Stimulated activated naive CD8-positive, alpha-beta T cell treated with anti-CD3 and anti-CD28 coated beads, Interleukin-15, amount 100 ng/mL, for 72 hours (primary cell): ENCODE data around the gene CIP2A.

Experiments used
- ATAC-seq: fragments of 150-1000 bp; cut with Tn5 transposase; 2 replicates; pipeline ENCODE4 v1.10.0; 2021; ENCODE audit warnings: mild to moderate bottlenecking, moderate library complexity
- DNase-seq, 2 donors: peaks; one replicate each; pipeline ENCODE4 v3.0.0; 2021 to 2022
- H3K27ac Mint-ChIP-seq, 2 donors: one replicate each; pipeline ENCODE4 v1.8.0; 2022; ENCODE audit warnings: mild to moderate bottlenecking in 2 of 2, mixed read lengths in 2 of 2, moderate library complexity in 2 of 2
- H3K27me3 Mint-ChIP-seq: one replicate; pipeline ENCODE4 v1.8.0; 2022; ENCODE audit warnings: mixed read lengths
- H3K4me1 Mint-ChIP-seq: one replicate; pipeline ENCODE4 v1.8.0; 2022; ENCODE audit warnings: mild to moderate bottlenecking, mixed read lengths
- H3K4me3 Mint-ChIP-seq, 2 donors: one replicate each; pipeline ENCODE4 v1.8.0; 2022; ENCODE audit warnings: mild to moderate bottlenecking in 2 of 2, mixed read lengths in 2 of 2, moderate library complexity in 1 of 2
- H3K9me3 Mint-ChIP-seq, 2 donors: one replicate each; pipeline ENCODE4 v1.8.0; 2022; ENCODE audit warnings: mixed read lengths in 2 of 2

The CIP2A gene

GRCh38 chr3:108507902-108508301 is 81.3 kb downstream of the CIP2A start:
- H3K27me3 Mint-ChIP-seq = no peaks in the 10 kb centered on the region
- ATAC-seq (no peak), DNase-seq (no peak)
- no peak overlapping the region for H3K27ac Mint-ChIP-seq
- H3K9me3 Mint-ChIP-seq = no peaks in the 10 kb centered on the region
- H3K4me3 Mint-ChIP-seq = no peak overlapping the region
- no peaks in the 10 kb centered on the region for H3K4me1 Mint-ChIP-seq

DNA sequence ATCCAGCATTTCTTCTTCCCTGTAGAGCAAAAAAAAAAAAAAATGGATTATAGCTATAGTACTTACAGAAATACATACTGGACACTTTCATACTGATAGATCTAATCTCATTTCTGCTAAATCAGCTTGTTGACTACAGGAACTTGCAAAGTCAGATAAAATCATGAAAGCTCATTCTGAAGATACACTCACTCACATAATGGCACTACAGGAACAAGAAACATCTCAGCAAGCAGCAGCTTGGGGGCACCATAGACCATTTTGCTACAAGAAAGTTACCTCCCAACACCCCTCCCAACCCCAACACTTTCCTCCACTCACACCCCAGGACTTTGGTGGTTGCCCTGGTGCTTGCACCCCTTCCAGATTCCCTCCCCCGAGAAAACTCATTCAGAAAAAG is 83.4 kb downstream of the CIP2A start:
- no peaks in the 10 kb centered on the region for H3K27me3 Mint-ChIP-seq
- H3K4me3 Mint-ChIP-seq = no peak overlapping the region
- no peaks in the 10 kb centered on the region for H3K4me1 Mint-ChIP-seq
- no peak for ATAC-seq
- no peak for DNase-seq
- H3K9me3 Mint-ChIP-seq = no peaks in the 10 kb centered on the region
- peak overlapping the region in 1 of 2 donors; percentile 27 for H3K27ac Mint-ChIP-seq

DNA sequence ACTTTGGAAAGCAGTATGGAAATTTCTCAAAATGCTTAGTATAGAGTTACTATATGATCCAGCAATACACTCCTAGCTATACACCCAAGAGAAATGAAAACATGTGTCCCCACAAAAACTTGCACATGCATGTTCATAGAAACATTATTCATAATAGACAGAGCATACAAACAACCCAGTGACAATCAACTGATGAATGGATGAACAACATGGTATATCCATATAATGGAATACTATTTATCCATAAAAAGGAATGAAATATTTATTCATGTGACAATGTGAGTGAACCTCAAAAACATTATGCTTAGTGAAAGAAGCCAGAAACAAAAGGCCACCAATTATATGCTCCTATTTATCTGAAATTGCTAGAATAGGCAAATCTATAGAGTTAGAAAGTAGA is 85.5 kb downstream of the CIP2A start:
- ATAC-seq (no peak), DNase-seq (no peak)
- Mint-ChIP-seq H3K4me3 (no peak overlapping the region), H3K4me1 (no peaks in the 10 kb centered on the region), H3K9me3 (peaks cover 0 to 4% of the 10 kb centered on the region in 2 donors), H3K27me3 (no peaks in the 10 kb centered on the region), H3K27ac (no peak overlapping the region)

DNA sequence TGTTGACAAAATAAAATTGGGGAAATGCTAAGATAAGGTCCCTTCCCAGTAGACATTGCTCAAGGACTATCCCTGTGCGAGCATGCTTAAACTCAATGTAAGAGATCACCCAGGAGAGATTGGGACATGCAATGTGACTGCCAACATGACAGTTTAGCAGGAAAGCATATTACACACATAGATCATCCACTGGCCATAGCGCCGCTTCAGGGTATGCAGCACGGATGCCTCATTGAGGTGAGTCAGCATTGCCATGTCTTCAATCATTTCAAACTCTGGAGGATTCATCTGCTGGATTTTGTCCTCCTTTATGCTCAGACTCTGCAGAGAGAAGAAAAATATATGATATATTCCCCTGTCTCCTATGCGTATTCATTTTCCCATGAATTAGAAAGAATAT is 87.7 kb downstream of the CIP2A start:
- Mint-ChIP-seq H3K9me3 (peaks cover 0 to 5% of the 10 kb centered on the region in 2 donors), H3K27ac (no peak overlapping the region), H3K4me1 (no peaks in the 10 kb centered on the region), H3K4me3 (no peak overlapping the region), H3K27me3 (no peaks in the 10 kb centered on the region)
- ATAC-seq = no peak
- no peak for DNase-seq

GRCh38 chr3:108500728-108501127 is 88.5 kb downstream of the CIP2A start:
- DNase-seq (no peak), ATAC-seq (no peak)
- Mint-ChIP-seq H3K4me3 (no peak overlapping the region), H3K9me3 (peaks cover 0 to 5% of the 10 kb centered on the region in 2 donors), H3K27ac (no peak overlapping the region), H3K4me1 (no peaks in the 10 kb centered on the region), H3K27me3 (no peaks in the 10 kb centered on the region)
